ENCODE measurements around the gene CTBP2.

DNA sequence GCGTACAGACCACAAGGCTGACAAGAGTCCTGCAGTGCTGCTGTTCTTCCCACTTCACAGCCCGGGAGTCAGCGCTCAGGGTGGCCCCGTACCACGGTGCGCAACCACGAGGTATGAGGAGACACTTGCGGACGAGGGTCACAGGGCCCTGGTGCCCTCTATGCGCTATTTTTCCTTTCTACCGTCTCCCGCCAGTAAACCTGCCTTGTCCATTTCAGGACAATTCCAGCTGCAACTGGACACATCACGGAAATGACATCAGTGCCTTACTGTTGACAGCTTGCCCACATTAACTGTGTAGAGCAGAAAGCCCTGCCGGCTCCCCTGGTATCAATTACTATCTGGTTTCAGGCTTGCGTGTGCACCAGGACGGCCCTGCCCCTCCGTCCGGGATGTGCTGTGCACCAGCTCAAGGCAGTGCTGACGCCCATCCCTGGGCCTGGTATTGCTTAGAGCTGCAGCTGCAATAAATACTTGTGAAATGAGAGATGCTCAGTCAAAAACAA is 153.4 kb downstream of the CTBP2 start:
- TF ChIP-seq, protein P1, sequence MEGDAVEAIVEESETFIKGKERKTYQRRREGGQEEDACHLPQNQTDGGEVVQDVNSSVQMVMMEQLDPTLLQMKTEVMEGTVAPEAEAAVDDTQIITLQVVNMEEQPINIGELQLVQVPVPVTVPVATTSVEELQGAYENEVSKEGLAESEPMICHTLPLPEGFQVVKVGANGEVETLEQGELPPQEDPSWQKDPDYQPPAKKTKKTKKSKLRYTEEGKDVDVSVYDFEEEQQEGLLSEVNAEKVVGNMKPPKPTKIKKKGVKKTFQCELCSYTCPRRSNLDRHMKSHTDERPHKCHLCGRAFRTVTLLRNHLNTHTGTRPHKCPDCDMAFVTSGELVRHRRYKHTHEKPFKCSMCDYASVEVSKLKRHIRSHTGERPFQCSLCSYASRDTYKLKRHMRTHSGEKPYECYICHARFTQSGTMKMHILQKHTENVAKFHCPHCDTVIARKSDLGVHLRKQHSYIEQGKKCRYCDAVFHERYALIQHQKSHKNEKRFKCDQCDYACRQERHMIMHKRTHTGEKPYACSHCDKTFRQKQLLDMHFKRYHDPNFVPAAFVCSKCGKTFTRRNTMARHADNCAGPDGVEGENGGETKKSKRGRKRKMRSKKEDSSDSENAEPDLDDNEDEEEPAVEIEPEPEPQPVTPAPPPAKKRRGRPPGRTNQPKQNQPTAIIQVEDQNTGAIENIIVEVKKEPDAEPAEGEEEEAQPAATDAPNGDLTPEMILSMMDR (IDR thresholded peaks at IDR 0.05 in 2 of 3, conservative IDR thresholded peaks at IDR 0.05 in 1 of 3; ENCODE audit: control insufficient read depth in 2 of 3, extremely low read depth in 1 of 3, insufficient read depth in 1 of 3, low read depth in 3 of 3, low read length in 3 of 3): no peak
- TF ChIP-seq ZBTB33 (IDR thresholded peaks at IDR 0.05) (no peak), POLR2AphosphoS2 (IDR thresholded peaks at IDR 0.05; ENCODE audit: low read depth, low read length) (no peak), GABPA (IDR thresholded peaks at IDR 0.05; ENCODE audit: low read depth) (no peak), ZBTB11 (CRISPR knock-in tag; IDR thresholded peaks at IDR 0.05) (no peak), NRF1 (conservative IDR thresholded peaks at IDR 0.05; ENCODE audit: low read depth, low read length) (no peak), EP300 (IDR thresholded peaks at IDR 0.05; ENCODE audit: borderline replicate concordance in 1 of 2, control insufficient read depth in 1 of 2, low read depth in 2 of 2, low read length in 2 of 2) (no peak), ZSCAN29 (IDR thresholded peaks at IDR 0.05) (no peak), RAD21 (IDR thresholded peaks at IDR 0.05; ENCODE audit: insufficient read depth, low read depth, low read length) (no peak), CHD1 (IDR thresholded peaks at IDR 0.05; ENCODE audit: low read depth, low read length) (no peak), RFX5 (IDR thresholded peaks at IDR 0.05; ENCODE audit: low read depth, low read length) (no peak)

Measured in GM12878 (cell line).